Heart left ventricle (tissue), 13 donors: ENCODE measurements around the gene KCNH6.

ENCODE experiments used
- CTCF ChIP-seq, 12 donors: fragments of 200-600 bp; sonication (generic) in 4 of 12; IDR thresholded peaks; one replicate each; pipeline versions ENCODE4 v1.5.0 to v1.8.0; 2018 to 2022; ENCODE audit warnings: antibody characterized with exemption in 12 of 12, mild to moderate bottlenecking in 5 of 12
- POLR2A ChIP-seq, 2 donors: fragments of 450-650 bp; IDR thresholded peaks; one replicate each; pipeline ENCODE4 v1.6.1; 2017; ENCODE audit warnings: antibody characterized with exemption in 2 of 2, mild to moderate bottlenecking in 2 of 2, moderate library complexity in 2 of 2
- donor health status: ischemic (EF 13 %, LVEDD 7.1; RV severe dilation, severe dysfunction).
- donor health status: DM: no; HTN: yes; CAD: no.
- donor health status: DM: no; HTN: no; CAD: no.
- donor health status: ischemic (EF 25% LVEDD 6.9; RV normal size, moderate dysfunction).
- donor health status: ischemic (EF 25% LVEDD 5.7; RV mildly dilated, moderate dysfunction).
- donor health status: ischemic (EF 35%, LVEDD 5.7; RV mildly dilated, moderate dysfunction).
- donor health status: nonischemic (EF 11% LVEDD 7.7; RV severe dilation, severe dysfunction).
- donor health status: DM: yes; HTN: yes; CAD: no.
- donor health status: PGD.
- donor health status: ischemic (EF 29% LVEDD 5.4; RV normal size, mild dysfunction).
- donor health status: nonischemic (EF 23%, LVEDD 6.1; RV moderate dilation, normal function).

- no peak for TF ChIP-seq CTCF (IDR thresholded peaks at IDR 0.05)
- no peak for TF ChIP-seq POLR2A (IDR thresholded peaks at IDR 0.05)
Measured at GRCh38 chr17:63561819-63562218, 38.7 kb downstream of the KCNH6 start.
